Lower leg skin (tissue), 3 donors: Measurements from ENCODE around the gene SPATA13.

Source experiments
- CTCF ChIP-seq, 3 donors: fragments of 450-650 bp; IDR thresholded peaks; one replicate each; pipeline ENCODE4 v1.5.1; 2016; ENCODE audit warnings: antibody characterized with exemption in 3 of 3, mild to moderate bottlenecking in 3 of 3, moderate library complexity in 2 of 3
- POLR2A ChIP-seq, 2 donors: fragments of 450-650 bp; IDR thresholded peaks; one replicate each; pipeline ENCODE4 v1.6.1; 2016 to 2017; ENCODE audit warnings: antibody characterized with exemption in 2 of 2, mild to moderate bottlenecking in 1 of 2, moderate library complexity in 1 of 2

DNA sequence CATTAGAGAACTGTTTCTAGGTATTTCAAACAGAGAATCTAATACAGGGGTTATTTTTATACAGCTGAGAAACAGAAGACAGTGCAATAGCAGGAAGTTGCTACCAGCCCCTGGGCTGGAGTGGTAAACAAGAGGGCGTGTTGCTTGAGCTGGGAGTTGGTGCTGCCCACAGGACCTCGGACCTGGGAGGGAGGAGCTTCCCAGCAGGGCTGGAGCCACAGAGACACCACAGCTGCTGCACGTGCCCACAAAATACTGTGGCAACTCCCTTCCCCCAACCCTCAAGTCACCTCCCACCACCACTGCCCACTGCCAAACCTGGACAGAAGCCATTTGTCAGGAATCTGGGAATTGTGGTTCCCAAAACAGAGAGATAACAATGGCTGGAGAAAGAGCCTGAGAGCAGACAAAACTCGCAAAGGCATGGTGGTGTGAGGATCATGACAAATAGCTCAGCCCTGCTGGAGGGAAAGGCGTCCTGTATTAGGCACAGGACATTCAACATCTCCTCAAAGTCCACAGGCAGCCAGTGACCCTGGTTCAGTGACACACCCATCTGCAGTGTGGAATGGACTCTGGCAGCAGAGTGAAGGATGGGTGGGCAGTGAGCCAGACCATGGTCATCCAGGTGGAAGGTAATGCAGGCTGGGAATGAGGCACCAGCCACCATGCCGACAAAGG lies 57.2 kb downstream of the SPATA13 start:
- TF ChIP-seq CTCF (IDR thresholded peaks at IDR 0.05) (no peak), POLR2A (IDR thresholded peaks at IDR 0.05) (no peak)
